Measurements from ENCODE around the gene BIN1. TPM values are rescaled to one million over a fixed set of nuclear protein-coding genes. Genes with fewer than 3 reads are reported as not detected.

Gene BIN1
- total RNA-seq, 2 donors from 2014 or later = 7.6 to 15.3 TPM

DNA sequence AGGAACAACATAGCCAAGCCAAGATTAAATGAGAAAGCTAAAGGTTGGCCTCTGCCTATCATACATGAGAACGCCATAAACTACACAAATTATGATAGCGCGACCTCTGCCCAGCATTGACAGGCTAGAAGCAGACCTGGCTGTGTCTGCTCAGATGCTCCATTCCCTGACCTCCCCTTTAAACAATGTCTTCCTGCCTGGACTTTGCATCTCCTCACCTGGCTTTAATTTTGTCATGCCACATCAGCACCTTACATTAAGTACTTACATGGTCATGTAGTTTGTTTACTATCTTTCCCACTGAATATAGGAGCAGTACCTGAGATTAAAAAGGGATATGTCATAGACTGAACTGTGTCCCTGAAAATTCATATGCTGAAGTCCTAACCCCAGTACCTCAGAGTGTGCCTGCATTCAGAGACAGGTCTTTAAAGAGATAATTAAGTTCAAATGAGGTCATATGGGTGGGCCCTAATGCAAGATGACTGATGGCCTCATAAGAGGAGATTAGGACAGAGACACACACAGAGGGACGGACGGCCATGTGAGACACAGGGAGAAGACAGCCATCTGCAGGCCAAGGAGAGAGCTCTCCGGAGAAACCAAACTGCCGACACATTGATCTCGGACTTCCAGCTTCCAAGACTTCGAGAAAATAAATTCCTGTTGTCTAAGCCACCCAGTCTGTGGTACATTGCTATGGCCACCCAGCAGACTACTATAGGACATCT lies 103.7 kb downstream of the BIN1 start:
- H3K27me3 ChIP-seq = no peaks in the 10 kb centered on the region
- TF ChIP-seq, protein P1, sequence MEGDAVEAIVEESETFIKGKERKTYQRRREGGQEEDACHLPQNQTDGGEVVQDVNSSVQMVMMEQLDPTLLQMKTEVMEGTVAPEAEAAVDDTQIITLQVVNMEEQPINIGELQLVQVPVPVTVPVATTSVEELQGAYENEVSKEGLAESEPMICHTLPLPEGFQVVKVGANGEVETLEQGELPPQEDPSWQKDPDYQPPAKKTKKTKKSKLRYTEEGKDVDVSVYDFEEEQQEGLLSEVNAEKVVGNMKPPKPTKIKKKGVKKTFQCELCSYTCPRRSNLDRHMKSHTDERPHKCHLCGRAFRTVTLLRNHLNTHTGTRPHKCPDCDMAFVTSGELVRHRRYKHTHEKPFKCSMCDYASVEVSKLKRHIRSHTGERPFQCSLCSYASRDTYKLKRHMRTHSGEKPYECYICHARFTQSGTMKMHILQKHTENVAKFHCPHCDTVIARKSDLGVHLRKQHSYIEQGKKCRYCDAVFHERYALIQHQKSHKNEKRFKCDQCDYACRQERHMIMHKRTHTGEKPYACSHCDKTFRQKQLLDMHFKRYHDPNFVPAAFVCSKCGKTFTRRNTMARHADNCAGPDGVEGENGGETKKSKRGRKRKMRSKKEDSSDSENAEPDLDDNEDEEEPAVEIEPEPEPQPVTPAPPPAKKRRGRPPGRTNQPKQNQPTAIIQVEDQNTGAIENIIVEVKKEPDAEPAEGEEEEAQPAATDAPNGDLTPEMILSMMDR (IDR thresholded peaks at IDR 0.05) = no peak
- no peak overlapping the region for H3K27ac ChIP-seq
- no peaks in the 10 kb centered on the region for H3K36me3 ChIP-seq
- H3K4me1 ChIP-seq = no peaks in the 10 kb centered on the region
- DNase-seq (ENCODE audit: low spot score) = no peak
- H3K9me3 ChIP-seq = no peaks in the 10 kb centered on the region
- no peak overlapping the region for H3K4me3 ChIP-seq

DNA sequence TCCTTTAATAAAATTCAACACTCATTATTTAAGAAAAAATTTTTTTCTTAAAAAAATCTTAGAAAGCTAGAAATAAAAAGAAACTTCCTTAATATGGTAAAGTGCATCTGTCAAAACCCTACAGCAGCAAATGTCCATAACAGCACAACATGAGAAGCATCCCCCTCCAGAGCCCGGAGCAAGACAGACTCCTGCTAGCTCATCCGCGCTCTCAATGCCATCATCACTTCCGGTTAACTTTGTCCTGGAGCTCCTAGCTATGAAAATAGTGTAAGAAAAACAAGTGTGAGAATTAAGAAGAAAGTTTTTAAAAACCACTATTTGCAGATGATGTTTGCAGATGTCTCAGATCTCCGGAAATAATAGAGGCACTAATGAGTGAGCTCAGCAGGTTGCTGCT lies 105.2 kb downstream of the BIN1 start:
- TF ChIP-seq, protein P1 (IDR thresholded peaks at IDR 0.05) = no peak
- Histone ChIP-seq H3K4me3 (no peak overlapping the region), H3K4me1 (no peaks in the 10 kb centered on the region), H3K9me3 (no peaks in the 10 kb centered on the region), H3K36me3 (no peaks in the 10 kb centered on the region), H3K27ac (no peak overlapping the region), H3K27me3 (no peaks in the 10 kb centered on the region)
- no peak for DNase-seq (ENCODE audit: low spot score)

DNA sequence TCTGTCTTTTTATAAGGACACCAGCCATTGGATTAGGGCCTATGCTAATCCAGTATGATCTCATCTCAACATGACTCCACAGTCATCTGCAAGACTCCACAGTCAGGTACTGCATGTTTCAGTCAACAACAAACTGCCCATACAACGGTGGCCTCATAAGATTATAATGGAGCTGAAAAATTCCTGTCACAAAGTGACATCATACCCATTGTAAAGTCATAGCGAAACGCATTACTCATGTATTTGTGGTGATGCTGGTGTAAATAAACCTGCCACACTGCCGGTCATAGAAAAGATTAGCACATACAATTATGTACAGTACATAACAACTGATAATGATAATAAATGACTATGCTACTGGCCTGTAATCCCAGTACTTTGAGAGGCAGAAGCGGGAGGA lies 106.0 kb downstream of the BIN1 start:
- TF ChIP-seq, protein P1 (IDR thresholded peaks at IDR 0.05) = no peak
- Histone ChIP-seq H3K27me3 (no peaks in the 10 kb centered on the region), H3K36me3 (no peaks in the 10 kb centered on the region), H3K27ac (no peak overlapping the region), H3K4me1 (no peaks in the 10 kb centered on the region), H3K4me3 (no peak overlapping the region), H3K9me3 (no peaks in the 10 kb centered on the region)
- DNase-seq (ENCODE audit: low spot score) = no peak

DNA sequence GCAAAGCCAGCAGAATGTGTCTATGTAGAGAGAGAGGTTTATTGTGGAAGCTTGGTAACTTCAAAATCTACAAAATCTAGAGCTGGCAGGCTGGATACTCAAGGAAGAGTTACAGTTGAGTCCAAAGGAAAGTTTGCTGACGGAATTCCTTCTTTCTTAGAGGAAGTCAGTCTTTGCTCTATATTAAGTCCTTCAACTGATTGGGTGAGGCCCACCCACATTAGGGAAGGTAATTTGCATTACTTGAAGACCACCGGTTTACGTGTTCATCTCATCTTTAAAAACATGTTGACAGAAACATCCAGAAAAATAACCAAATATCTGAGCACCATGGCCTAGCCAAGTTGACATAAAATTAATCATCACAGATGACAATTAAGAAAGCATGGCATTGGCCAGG lies 106.8 kb downstream of the BIN1 start:
- TF ChIP-seq, protein P1 (IDR thresholded peaks at IDR 0.05) = no peak
- Histone ChIP-seq H3K4me3 (no peak overlapping the region), H3K9me3 (no peaks in the 10 kb centered on the region), H3K36me3 (no peaks in the 10 kb centered on the region), H3K4me1 (no peaks in the 10 kb centered on the region), H3K27ac (no peak overlapping the region), H3K27me3 (no peaks in the 10 kb centered on the region)
- no peak for DNase-seq (ENCODE audit: low spot score)

- H3K4me1 ChIP-seq = no peaks in the 10 kb centered on the region
- H3K4me3 ChIP-seq = no peak overlapping the region
- no peaks in the 10 kb centered on the region for H3K27me3 ChIP-seq
- no peaks in the 10 kb centered on the region for H3K36me3 ChIP-seq
- TF ChIP-seq, protein P1 (IDR thresholded peaks at IDR 0.05) = no peak
- H3K9me3 ChIP-seq = no peaks in the 10 kb centered on the region
- DNase-seq (ENCODE audit: low spot score) = no peak
- no peak overlapping the region for H3K27ac ChIP-seq
Measured at GRCh38 chr2:126999106-126999756, 107.7 kb downstream of the BIN1 start.
